ENCODE measurements around the gene ASIC2.

Gene ASIC2

DNA sequence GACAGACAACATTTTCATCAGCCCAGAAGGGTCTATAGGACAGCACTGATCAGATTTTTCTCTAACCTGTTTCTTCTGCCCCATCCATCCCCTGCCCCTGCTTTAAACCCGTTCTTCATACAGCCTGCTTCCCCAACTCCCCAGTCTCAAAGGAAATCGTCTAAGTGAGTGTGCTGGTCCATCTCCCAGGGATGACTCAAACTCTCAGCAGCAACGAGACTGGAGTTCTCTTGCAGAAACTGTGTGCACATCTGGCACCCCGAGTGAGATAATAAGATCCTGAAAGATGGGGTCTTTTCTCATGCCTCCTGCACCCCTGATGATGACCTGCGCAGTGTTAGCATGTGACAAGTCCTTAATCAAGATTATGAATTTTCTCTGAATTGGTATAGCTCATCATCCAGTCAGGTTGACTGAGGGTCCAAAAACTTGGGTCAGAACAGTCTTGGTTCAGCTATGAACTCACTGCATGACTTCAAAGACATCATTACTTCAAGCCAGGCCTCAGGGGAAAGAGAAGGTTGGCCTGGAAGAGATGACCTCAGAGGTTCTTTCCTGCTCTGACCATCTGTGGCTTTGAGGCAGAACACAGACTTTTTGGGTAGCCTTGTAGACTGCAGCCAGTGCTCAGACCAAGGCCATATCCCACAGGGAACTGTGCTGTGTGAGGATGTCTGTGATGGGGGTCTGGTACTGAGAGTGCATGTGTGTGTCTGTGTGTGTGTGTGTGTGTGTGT, 183.6 kb downstream of the ASIC2 start:
- DNase-seq, result no peak

DNA sequence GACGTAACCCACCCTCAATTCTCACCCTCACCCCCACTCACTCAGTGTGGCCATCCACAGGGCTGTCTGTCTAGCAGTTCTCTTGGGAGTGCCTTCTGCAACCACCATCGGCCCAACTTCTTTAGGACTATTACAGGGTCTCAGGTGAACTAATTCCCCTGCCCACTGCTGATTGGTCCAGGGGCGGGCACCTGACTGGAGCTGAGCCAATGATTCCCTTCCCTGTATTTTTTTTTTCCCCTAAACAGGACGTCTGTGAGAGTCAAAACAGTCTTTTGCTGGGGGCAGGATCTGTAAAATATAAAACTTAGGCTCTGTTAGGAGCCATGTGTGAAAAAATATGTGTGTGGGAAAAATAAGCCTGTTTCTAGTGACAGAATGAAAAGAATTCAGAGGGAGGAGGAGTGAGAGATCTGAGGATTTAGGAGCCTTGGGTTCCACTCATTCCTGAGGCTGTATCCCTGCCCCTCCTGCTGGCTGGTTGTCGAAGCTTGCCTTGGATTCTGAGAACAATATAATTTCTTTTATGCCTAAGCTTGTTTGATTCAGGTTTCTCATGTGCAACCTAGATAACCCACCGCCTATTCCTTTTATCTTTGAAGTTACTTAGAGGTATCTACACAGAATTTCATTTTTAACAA, 186.4 kb downstream of the ASIC2 start:
- no peak for DNase-seq

DNA sequence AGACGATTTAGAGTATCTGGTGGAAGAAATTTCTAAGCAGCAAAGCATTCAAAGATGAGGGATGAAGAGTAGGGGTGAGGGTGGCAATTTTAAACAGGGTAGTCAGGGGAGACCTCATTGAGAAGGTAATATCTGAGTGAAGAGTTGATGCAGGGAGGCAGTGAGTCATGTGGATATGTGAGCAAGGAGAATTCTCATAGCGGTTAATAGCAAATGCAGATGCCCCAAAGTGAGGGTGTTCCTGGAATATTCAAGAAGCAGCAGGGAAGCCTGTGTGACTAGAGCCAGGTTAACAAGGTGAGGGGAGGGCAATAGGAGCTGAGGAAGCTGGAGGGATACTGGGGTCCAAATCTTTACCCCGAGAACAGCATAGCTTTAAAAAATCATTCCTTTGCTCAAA, 187.2 kb downstream of the ASIC2 start:
- no peak for DNase-seq

DNA sequence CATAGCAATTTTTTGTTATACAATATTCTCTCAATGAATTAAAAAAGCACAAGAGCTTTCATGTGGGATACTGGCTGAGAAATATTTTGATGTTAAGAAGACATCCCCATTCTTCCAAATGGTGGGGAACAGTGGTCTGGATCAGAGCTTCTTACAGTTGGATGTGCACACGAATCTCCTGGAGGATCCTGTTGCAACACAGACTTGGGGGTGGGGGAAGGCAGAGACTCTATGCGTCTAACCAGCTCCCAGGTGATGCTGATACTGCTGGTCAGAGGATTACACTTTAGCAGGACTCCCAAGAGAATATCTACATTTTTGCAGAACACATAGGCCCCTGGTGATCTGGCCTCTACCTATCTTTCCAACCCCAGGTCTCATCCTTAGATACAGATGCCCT, 193.2 kb downstream of the ASIC2 start:
- no peak for DNase-seq

DNA sequence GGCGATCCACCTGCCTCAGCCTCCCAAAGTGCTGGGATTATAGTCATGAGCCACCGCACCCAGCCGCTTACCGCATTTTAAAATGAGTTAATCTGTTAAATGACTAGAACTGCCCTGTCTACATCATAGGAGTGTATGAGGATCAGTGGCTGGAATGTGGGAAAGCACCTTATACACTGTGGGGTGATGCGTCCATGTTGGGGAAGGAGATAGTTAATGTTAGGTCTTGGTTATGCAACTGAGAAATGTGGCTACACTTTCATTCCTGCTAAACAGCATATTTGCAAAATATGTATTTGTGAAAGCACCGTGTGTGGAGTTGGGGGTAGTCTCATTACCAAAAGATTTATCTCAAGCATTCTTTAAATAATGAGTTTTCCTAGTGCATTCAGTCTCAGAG, 193.8 kb downstream of the ASIC2 start:
- no peak for DNase-seq

- DNase-seq, result no peak
Observed at GRCh38 chr17:33097411-33097810, 195.7 kb downstream of the ASIC2 start.

DNA sequence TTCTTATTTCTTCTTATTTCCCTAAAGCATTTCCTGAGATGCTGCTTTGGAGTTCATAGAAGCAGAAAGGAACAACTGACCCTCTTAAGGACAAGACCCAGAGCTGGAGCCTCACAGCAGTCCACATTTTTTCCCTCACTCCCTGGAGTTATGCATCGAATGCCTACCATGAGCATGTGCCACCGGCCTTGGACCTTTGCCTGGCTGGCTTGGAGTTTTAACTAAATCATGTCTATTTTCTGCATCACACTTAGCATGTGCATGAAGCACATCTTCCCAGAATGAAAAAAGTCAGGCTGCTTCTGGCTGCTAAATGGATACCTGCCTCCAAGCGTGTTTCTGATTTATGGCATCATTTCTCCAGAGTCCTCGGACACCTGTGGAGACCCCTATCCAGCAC, 196.9 kb downstream of the ASIC2 start:
- DNase-seq, result no peak

DNA sequence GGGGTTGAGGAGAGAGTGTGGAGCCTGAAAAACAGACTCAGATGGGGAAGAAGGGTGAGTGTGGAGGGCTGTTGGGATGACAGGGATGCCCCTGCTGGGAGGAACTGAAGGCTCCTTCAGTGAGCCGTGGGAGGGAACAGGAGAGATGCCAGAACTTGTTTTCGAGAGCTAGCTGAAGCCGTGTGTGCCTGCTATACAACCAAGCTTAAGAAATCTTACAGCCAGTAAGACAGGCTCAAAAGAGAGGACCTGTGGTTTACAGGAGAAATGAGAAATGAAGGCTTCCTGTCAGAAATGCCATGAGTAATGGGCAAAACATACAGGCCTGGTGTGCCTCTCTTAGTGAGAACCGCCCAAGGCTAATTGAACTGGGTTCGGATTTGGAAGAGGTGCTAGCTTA, 201.8 kb downstream of the ASIC2 start:
- DNase-seq, result no peak

DNA sequence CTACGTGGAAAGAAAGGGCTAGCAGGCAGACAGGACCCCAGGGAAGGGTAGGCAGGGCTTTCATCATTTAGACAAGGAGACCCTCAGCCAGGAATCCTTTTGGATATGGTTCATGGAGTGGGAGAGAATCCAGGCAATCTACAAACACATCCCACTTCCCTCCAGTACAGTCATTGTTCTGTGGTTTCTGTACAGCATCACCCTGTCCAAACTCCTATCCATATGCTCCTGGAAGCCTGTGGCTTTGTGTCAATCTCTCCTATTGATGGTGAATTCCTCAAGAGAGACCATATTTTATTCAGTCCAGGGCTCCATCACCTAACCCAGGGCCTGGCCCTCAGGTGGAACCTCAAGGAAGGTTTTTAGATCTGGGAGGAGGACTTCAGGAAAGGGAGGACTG, 202.3 kb downstream of the ASIC2 start:
- DNase-seq, result no peak

DNA sequence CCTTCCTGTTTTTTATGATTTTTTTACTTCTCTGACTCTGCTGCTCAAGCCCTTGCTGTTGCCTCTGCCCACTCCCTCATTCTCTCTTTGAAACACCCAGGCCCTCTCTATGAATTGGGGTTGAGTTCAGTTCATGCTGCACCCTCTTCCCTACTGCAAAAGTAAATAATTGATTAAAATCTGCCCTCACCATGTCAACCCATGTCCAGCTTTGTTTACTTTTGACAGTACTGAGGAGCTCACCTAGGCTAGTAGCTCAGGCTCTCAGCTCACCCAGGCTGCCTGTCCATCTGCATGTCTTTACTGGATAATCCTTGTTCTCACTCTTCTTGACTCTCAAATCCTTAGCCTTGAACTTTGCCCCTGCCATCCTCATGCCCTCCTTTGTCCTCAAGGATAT, 206.2 kb downstream of the ASIC2 start:
- DNase-seq, result no peak

- DNase-seq, result no peak
Observed at GRCh38 chr17:33086041-33086440, 207.1 kb downstream of the ASIC2 start.

DNA sequence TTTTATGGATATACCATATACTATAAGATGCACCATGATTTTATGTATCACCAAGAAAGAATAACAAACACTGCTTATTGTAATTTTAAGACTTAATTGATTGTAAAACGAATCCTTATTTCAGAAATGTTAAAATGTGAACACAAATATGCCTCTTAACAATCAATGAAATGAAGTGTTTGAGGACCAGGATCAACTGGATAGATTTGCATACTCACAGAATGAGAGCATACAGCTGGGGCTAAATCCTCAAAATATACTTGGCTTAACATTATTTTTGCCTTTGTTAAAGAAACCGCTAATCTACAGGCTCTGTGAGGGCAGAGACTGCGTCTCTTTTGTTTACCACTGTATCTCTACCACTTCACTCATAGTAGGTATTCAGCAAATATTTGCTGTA, 207.8 kb downstream of the ASIC2 start:
- no peak for DNase-seq

DNA sequence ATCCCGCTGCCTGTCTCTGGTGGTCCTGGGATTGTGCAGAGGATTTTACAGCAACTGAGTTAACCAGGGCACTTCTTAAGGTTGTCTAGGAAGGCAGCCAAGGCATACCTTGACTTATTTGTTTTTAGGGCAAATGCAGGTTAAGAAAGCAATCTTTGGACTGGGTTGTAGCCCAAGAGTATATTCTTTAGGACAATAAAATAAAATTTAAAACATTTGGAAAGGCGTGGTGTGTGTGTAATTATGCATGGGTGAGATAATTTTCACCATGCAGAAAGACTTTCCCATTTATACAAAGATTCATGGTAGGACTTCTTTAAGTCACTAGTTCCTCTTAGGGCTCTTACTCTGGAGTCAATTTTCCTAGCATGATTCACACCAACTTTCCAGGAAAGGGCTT, 208.3 kb downstream of the ASIC2 start:
- DNase-seq, result no peak

GRCh38 chr17:33082529-33083173, 210.4 kb downstream of the ASIC2 start:
- no peak for DNase-seq

DNA sequence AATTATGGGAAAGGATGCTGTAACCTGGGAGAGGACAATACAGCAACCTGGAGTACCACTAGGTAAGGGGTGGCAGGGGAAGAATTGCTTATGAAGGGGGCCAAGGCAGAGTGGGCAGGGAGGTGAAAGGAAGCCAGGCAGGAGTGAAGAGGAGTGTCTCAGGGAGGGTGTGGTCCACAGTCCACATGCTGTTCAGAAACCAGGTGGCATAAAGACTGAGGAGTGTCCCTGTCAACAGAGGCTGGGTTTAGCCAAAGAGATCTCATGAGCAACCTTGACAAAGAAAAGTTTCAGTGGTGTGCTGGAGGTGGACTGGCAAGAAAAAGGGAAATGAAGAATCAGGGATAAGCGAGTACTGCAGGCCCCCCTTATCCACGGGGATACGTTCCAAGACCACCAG, 213.0 kb downstream of the ASIC2 start:
- no peak for DNase-seq

DNA sequence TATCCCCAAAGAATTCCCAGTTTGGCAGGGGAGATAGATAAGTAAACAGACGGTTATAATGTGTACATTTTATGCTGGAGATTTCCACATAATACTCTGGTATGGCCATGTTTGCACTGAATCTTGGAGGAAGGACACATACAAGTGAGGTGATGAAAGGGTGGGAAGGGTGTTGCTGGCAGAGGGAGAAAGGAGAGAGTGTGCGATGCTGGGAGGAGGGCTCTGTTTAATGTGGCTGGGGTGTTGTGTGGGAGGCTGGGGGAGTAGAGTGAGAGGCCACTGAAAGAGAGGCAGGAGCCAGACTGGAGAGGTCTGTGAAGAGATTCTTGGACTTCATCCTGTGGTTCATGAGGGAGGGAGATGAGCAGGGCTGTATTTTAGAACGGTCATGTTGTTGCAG, 213.9 kb downstream of the ASIC2 start:
- DNase-seq, result no peak

GRCh38 chr17:33076979-33077378, 216.1 kb downstream of the ASIC2 start:
- no peak for DNase-seq

DNA sequence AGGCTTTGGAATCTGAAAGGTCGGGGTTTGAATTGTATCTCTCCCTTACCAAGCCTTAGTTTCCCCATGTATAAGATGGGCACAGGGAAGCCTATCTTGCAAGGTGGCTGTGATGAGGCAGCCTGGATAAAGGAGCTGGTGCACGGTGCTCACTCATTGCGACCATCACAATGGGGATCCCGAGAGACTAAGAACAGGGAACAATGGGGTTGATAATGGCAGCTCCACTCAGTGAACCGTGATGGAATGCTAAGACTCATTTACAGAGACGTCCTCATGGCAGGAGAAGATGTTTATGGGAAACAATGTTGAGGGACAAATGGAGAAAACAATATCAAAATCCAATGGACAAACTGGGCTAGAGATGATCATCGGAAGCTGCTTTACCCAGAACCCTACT, 219.7 kb downstream of the ASIC2 start:
- no peak for DNase-seq

GRCh38 chr17:33072421-33073161, 220.5 kb downstream of the ASIC2 start:
- DNase-seq, result no peak

DNA sequence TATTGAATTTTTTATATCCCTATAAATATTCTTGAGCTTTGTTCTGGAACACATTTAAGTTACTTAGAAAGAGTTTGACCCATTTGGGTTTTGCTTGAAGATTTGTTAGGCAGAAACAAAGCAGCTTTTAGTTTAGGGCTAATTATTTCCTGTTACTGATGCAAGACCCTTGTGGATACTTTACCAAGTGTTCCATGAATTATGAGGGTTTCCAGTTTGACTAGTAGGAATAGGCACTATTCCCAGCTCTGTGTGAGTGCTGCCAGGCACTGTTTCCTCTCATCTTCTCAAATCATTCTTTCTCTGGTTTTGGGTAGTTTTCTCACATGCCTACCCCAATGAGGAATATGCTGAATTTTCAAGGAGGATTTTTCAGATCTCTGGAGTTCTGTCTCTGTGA, 221.4 kb downstream of the ASIC2 start:
- DNase-seq, result no peak

GRCh38 chr17:33057564-33057963, 235.5 kb downstream of the ASIC2 start:
- no peak for DNase-seq

GRCh38 chr17:33056399-33057146, 236.5 kb downstream of the ASIC2 start:
- DNase-seq, result no peak

GRCh38 chr17:33055746-33056145, 237.3 kb downstream of the ASIC2 start:
- DNase-seq, result no peak
